ENCODE results near the gene MYNN. TPM values are rescaled to one million over a fixed set of nuclear protein-coding genes. Genes with fewer than 3 reads are reported as not detected.

MYNN gene
- total and polyA plus RNA-seq, 8 donors = 13.1 to 36.3 (median 32.3) TPM

DNA sequence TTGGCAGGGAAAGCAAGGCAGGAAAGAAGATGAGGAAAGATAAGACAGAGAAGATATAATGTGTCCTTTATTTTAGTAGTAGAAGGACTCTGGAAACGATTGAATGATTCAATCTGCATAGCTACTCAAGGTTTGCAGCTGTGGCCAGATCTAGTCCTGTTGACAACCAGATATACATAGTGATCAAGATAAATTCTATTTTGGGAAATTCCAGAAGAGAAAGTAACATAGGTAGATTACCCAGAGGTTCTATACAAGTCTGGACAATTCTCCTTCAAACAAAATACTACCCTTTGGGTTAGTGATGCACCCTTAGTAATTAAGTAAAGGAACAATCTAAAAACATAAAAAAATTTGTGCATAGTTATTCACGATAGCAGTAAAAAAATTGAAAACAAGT, 17.7 kb upstream of the MYNN start:
- ATAC-seq = no peak

DNA sequence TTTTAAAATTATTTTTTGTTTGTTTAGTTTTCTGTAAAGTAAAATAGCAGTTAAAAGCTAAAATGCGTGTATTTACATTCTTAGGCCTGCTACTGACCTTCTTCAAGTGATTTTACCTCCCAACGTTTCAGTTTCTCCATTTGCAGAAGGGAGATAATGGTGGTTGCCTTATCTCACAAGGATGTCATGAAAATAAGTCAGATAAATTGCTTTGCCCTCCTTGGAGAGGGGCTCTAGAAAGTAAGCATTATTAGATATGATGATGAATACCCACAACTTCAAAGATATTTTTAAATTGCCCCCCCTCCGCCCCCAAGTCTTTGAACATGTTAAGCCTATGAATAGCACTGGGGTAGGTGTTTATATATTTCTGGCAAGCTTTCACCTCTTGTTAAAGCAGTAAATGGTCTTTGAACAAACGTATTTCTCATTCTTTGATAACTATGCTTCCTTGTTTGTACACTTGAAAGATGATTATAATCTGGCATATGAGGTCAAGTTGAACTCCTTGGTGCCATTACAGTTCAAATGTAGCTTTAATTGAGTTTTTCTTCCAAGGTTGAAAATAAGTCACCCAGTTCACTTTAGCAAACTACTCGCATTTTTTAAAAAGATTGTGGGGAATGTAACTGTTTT, 14.7 kb upstream of the MYNN start:
- intact Hi-C loops (cut with DNase I) = no loop called here
- Histone ChIP-seq H3K4me1 (peaks cover 0 to 7% of the 10 kb centered on the region in 2 donors), H3K36me3 (no peaks in the 10 kb centered on the region), H3K4me3 (no peak overlapping the region), H3K27ac (no peak overlapping the region), H3K27me3 (no peaks in the 10 kb centered on the region), H3K9me3 (no peaks in the 10 kb centered on the region)
- TF ChIP-seq, protein P1, sequence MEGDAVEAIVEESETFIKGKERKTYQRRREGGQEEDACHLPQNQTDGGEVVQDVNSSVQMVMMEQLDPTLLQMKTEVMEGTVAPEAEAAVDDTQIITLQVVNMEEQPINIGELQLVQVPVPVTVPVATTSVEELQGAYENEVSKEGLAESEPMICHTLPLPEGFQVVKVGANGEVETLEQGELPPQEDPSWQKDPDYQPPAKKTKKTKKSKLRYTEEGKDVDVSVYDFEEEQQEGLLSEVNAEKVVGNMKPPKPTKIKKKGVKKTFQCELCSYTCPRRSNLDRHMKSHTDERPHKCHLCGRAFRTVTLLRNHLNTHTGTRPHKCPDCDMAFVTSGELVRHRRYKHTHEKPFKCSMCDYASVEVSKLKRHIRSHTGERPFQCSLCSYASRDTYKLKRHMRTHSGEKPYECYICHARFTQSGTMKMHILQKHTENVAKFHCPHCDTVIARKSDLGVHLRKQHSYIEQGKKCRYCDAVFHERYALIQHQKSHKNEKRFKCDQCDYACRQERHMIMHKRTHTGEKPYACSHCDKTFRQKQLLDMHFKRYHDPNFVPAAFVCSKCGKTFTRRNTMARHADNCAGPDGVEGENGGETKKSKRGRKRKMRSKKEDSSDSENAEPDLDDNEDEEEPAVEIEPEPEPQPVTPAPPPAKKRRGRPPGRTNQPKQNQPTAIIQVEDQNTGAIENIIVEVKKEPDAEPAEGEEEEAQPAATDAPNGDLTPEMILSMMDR (IDR thresholded peaks at IDR 0.05) = no peak
- no peak for ATAC-seq
- DNase-seq = no peak

More for the DNA sequence above, 17.7 kb upstream of the MYNN start:
- TF ChIP-seq, protein P1 (IDR thresholded peaks at IDR 0.05) = no peak
- no peak overlapping the region for H3K4me3 ChIP-seq
- intact Hi-C loops (cut with DNase I) = no loop called here
- H3K27me3 ChIP-seq = no peaks in the 10 kb centered on the region
- H3K27ac ChIP-seq = no peak overlapping the region
- H3K9me3 ChIP-seq = no peaks in the 10 kb centered on the region
- H3K4me1 ChIP-seq = no peaks in the 10 kb centered on the region
- no peaks in the 10 kb centered on the region for H3K36me3 ChIP-seq
- no peak for DNase-seq

DNA sequence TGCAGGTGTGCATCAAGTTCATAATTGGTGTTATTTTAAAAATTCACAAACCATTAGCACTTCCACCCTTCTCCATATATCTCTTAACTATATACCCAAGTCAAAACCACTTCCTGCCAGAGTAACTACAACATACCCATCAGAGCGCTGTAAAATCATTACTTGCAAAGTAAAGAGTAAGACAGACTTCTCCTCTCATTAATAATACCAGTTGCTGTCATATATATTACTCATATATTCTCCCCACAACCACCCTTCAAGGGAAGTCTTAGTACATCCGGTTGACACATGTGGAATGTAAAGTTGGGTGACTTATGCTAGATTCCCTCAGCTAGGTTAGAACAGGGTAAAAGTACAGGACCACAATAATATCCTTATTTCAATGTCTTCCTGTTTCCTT, 13.9 kb upstream of the MYNN start:
- ATAC-seq (no peak), DNase-seq (no peak)
- intact Hi-C loops (cut with DNase I) = no loop called here
- H3K9me3 ChIP-seq = no peaks in the 10 kb centered on the region
- no peaks in the 10 kb centered on the region for H3K36me3 ChIP-seq
- TF ChIP-seq, protein P1 (IDR thresholded peaks at IDR 0.05) = no peak
- no peak overlapping the region for H3K27ac ChIP-seq
- H3K27me3 ChIP-seq = no peaks in the 10 kb centered on the region
- peaks cover 0 to 15% of the 10 kb centered on the region in 2 donors for H3K4me1 ChIP-seq
- H3K4me3 ChIP-seq = no peak overlapping the region

DNA sequence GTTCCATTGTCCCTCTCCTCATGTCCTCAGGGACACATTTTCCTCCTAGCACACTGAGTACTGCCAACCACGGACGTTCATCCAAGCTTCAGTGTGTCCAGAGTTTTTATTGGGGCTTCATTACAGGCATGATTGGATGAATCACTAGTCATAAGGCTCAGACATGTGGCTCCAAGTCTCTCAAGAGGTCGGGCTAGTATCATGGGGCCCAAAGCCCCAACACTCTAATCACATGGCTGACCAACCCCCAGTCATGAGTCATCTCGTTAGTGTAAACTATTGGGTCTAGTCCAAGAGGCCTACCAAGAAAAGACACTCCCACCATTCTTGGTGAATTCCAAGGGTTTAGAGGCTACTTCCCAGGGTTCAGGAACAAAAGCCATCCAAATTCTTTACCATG, 12.7 kb upstream of the MYNN start:
- intact Hi-C loops (cut with DNase I) = no loop called here
- no peak for ATAC-seq
- Histone ChIP-seq H3K27ac (no peak overlapping the region), H3K4me3 (no peak overlapping the region), H3K36me3 (no peaks in the 10 kb centered on the region), H3K27me3 (no peaks in the 10 kb centered on the region), H3K9me3 (no peaks in the 10 kb centered on the region), H3K4me1 (peaks cover 0 to 15% of the 10 kb centered on the region in 2 donors)
- no peak for DNase-seq
- TF ChIP-seq, protein P1 (IDR thresholded peaks at IDR 0.05) = no peak

DNA sequence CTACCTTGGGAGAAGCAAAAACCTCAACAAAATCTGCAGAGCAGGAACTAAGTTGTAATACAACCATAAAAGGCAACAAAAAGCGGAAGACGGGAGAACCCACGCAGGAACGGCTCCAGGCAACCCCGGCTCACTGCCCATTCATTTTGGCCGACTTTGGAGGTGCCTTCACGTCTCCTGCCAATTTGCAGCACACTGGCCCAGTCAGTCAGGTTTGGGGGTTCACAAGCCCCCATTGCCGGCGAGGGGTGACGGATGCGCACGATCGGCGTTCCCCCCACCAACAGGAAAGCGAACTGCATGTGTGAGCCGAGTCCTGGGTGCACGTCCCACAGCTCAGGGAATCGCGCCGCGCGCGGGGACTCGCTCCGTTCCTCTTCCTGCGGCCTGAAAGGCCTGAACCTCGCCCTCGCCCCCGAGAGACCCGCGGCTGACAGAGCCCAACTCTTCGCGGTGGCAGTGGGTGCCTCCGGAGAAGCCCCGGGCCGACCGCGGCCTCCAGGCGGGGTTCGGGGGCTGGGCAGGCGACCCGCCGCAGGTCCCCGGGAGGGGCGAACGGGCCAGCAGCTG, 8.8 kb upstream of the MYNN start:
- peak overlapping the region; percentile 60 to 85 for H3K4me3 ChIP-seq
- intact Hi-C loops (cut with DNase I) = no loop called here
- peak; percentile 68 for ATAC-seq

More for the DNA sequence above, 8.8 kb upstream of the MYNN start:
- Histone ChIP-seq H3K27me3 (no peaks in the 10 kb centered on the region), H3K4me1 (peaks cover 0 to 15% of the 10 kb centered on the region in 2 donors), H3K9me3 (peaks cover 0 to 3% of the 10 kb centered on the region in 2 donors), H3K27ac (peak overlapping the region; percentile 98 to 99), H3K36me3 (no peaks in the 10 kb centered on the region)
- peak; percentile 53 to 93 (median 67) for DNase-seq
- TF ChIP-seq, protein P1 (IDR thresholded peaks at IDR 0.05) = peak in 1 of 2 donors; percentile 5
